Mucosa of rectum (tissue), 2 donors: ENCODE results near the gene LGR4.

Experiments used
- H3K27ac ChIP-seq, 2 donors: one replicate each; pipeline ENCODE4 v1.7.0; 2013; ENCODE audit warnings: inconsistent platforms in 2 of 2, low read depth in 2 of 2, low read length in 2 of 2
- H3K27me3 ChIP-seq, 2 donors: one replicate each; pipeline ENCODE4 v1.7.0; 2013; ENCODE audit warnings: low read length in 2 of 2; ENCODE audit not compliant: control insufficient read depth in 2 of 2, insufficient read depth in 2 of 2
- H3K36me3 ChIP-seq, 2 donors: one replicate each; pipeline ENCODE4 v1.7.0; 2013; ENCODE audit warnings: low read length in 2 of 2; ENCODE audit not compliant: control insufficient read depth in 2 of 2, insufficient read depth in 2 of 2
- H3K4me1 ChIP-seq, 2 donors: one replicate each; pipeline ENCODE4 v1.7.0; 2013; ENCODE audit warnings: low read length in 2 of 2, mild to moderate bottlenecking in 1 of 2; ENCODE audit not compliant: control insufficient read depth in 2 of 2, insufficient read depth in 2 of 2
- H3K4me3 ChIP-seq, 2 donors: one replicate each; pipeline ENCODE4 v1.7.0; 2013; ENCODE audit warnings: low read length in 2 of 2
- H3K9ac ChIP-seq, 2 donors: one replicate each; pipeline ENCODE4 v1.7.0; 2013; ENCODE audit warnings: low read length in 2 of 2, low read depth in 1 of 2, mild to moderate bottlenecking in 1 of 2
- H3K9me3 ChIP-seq, 2 donors: one replicate each; pipeline ENCODE4 v1.7.0; 2013; ENCODE audit warnings: low read length in 2 of 2; ENCODE audit not compliant: control insufficient read depth in 2 of 2
- donor health status: healthy.
- donor health status: Normal muscosa, but diverticular disease.

The LGR4 gene

DNA sequence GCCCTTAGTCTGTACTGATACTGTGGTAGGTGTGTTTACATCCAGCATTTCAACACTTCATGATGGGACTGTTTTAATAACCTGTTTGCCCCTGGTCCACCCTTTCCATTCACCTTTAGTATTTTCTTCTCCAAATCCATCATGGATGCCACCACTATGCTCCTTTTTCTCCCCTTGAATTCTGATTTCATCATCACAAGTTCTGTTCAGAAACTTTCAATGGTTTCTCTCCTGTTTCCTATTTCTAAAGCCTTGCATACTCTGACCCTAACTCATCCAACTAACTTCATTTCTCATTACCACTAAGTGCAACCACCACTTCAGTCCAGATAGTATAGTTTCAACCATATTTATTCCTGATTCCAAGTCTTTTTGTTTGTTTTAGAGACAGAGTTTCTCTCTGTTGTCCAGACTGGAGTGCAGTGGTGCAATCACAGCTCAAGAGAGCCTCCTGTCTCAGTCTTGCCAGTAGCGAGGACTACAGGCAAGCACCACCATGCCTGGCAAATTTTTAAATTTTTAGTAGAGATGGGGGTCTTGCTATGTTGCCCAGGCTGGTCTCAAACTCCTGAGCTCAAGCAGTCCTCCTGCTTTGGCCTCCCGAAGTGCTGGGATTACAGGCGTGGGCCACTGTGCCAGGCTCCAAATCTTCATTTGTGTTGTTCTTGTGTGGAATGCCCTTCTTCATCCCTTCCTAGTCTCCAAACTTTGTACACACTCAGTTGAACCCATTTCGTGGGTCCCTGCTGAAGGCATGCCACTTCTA is 35.1 kb upstream of the LGR4 start:
- Histone ChIP-seq H3K27ac (no peak overlapping the region), H3K27me3 (no peaks in the 10 kb centered on the region), H3K36me3 (no peaks in the 10 kb centered on the region), H3K4me1 (peaks cover 13 to 17% of the 10 kb centered on the region in 2 donors), H3K9me3 (no peaks in the 10 kb centered on the region), H3K9ac (no peak overlapping the region), H3K4me3 (peak overlapping the region; percentile 100)

DNA sequence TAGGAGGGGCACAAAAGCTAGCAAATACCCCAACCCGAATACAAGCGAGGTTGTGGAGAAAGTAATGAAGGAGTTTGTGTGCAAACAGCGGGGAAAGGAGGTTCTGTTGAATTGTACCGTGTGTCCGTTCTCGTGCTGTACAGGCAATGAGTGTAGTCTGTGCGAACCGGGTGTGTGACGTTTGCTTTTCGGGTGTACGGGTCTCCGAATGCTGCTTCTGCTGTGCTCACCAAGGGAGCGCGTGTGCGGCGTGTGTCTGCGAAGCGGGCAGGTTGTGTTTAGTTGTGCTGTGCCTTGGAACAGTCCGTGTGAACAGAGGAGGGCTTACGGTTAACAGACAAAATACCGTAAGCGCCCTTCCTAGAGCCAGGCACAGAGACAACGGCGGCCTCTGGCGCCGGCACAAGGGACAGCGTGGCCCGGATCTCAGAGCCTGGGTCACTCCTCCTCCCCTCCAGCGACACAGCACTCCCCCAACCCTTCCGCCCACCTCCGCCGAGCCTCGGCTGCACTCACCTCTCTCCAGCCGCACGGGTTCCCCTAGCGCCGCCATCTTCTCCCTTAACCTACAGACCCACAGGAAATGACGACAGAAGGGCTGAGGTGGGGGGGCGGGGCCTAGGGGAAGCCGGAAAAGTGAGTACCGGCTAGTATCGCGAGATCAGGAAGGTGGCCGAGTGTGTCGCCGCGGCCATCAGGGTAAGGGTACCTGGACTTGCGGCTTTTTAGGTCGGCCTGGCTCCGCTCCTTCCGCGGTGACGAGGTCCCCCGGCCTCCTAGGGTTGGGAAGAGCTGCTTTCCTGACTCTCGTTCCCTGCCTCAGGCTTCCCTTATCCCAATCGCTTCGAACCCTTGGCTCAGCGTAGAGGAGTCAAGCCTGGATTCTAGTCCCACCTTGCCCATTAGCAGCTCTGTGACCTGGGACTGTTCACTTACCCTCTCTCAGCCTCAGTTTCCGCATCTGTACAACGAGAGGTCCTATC is 33.9 kb upstream of the LGR4 start, which contains the start of gene LIN7C:
LIN7C (minus strand) TSS at position 570 of the 983 bp plus-strand sequence; CDS start at position 553, 17 bp downstream.
- no peaks in the 10 kb centered on the region for H3K27me3 ChIP-seq
- peak within 1 kb of the TSS; percentile 100 for H3K4me3 ChIP-seq
- no peaks in the 10 kb centered on the region for H3K9me3 ChIP-seq
- H3K9ac ChIP-seq: peak within 1 kb of the TSS; percentile 93 to 99
- H3K4me1 ChIP-seq: peaks cover 13 to 17% of the 10 kb centered on the region in 2 donors
- H3K36me3 ChIP-seq: peaks cover 2 to 3% of the 10 kb centered on the region in 2 donors
- peak within 1 kb of the TSS; percentile 85 to 88 for H3K27ac ChIP-seq

DNA sequence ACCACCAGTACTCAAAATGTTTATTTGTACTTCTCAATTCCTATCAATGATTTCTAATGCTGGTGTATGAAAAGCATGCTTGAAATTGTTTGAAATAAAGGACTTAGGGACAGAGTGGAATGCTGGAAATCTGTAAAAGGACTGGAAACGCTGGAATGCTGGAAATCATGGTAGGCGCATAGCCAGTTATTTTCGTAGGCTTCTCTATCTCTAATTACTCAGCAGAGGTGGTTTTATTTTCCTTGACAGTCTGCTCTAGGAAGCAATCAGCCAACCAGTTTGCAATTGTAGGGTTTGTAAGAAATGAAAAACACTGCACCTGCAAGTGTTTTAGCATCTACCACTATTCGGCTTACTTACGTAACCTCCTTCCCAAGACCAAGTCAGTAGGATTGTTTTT is 33.2 kb upstream of the LGR4 start:
- no peaks in the 10 kb centered on the region for H3K9me3 ChIP-seq
- H3K36me3 ChIP-seq: peaks cover 9% of the 10 kb centered on the region in 2 donors
- no peaks in the 10 kb centered on the region for H3K27me3 ChIP-seq
- H3K4me1 ChIP-seq: peaks cover 13 to 17% of the 10 kb centered on the region in 2 donors
- H3K27ac ChIP-seq: peak overlapping the region; percentile 85 to 88
- H3K4me3 ChIP-seq: peak overlapping the region; percentile 100
- H3K9ac ChIP-seq: peak overlapping the region; percentile 93 to 95

DNA sequence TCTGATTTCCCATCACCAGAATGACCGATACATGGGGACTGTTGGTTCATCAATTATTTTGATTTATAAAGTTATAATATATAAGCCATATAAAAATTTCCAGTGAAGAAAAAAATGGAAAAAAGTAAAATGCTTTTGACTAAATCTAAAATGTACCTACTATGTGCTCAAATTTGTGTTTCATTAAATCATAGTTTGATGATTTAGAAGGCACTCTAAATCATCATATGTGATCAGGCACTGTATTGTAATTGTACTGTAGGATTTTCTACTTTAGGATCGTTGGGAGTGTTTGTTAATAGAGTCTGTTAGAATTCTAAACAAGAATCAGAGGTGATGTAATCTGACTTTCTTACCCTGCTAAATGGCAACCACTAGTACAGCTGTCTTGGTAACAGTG is 31.6 kb upstream of the LGR4 start:
- no peak overlapping the region for H3K4me3 ChIP-seq
- no peak overlapping the region for H3K27ac ChIP-seq
- no peaks in the 10 kb centered on the region for H3K9me3 ChIP-seq
- H3K4me1 ChIP-seq: peaks cover 13 to 17% of the 10 kb centered on the region in 2 donors
- peaks cover 20 to 21% of the 10 kb centered on the region in 2 donors for H3K36me3 ChIP-seq
- no peaks in the 10 kb centered on the region for H3K27me3 ChIP-seq
- no peak overlapping the region for H3K9ac ChIP-seq

DNA sequence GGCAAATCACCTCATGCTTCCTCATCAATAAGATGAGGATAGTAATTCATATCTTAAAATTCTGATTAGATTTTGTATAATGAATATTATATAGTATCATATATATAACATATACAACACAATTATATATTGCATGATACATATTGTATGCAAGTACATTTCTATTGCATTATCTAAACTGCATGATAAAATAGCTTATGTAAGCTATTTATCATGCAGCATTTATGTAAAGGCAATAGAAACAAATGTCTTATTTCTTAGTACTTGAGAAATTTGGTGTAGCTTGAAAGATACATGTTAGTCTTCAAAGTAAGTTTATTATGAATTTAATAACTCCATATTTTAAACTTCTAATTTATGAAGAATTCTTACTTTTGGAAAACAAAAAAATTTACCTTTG is 28.5 kb upstream of the LGR4 start:
- H3K4me1 ChIP-seq: peaks cover 7 to 13% of the 10 kb centered on the region in 2 donors
- no peaks in the 10 kb centered on the region for H3K9me3 ChIP-seq
- no peak overlapping the region for H3K4me3 ChIP-seq
- no peaks in the 10 kb centered on the region for H3K27me3 ChIP-seq
- H3K27ac ChIP-seq: no peak overlapping the region
- H3K9ac ChIP-seq: no peak overlapping the region
- peaks cover 23 to 29% of the 10 kb centered on the region in 2 donors for H3K36me3 ChIP-seq

DNA sequence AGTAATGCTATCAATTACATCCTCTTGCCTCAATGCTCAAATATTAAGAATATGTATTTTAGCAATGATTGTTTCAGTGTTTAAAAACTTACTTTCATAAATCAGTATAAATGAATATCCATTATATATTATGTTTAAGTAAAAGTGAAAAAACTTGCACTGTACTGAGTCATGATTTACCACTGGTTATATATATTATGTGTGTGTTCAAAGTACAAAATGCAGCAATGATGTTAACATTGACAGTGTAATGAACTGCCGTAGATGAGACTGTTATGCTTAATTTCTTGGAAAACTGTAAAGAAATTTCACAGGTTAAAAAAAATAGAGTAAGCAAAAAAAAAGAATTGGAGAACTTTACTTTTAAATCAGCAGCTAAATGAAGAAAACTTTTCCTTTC is 25.3 kb upstream of the LGR4 start:
- Histone ChIP-seq H3K27me3 (no peaks in the 10 kb centered on the region), H3K9me3 (no peaks in the 10 kb centered on the region), H3K27ac (no peak overlapping the region), H3K4me3 (no peak overlapping the region), H3K4me1 (no peaks in the 10 kb centered on the region), H3K9ac (no peak overlapping the region), H3K36me3 (peaks cover 30 to 32% of the 10 kb centered on the region in 2 donors)

DNA sequence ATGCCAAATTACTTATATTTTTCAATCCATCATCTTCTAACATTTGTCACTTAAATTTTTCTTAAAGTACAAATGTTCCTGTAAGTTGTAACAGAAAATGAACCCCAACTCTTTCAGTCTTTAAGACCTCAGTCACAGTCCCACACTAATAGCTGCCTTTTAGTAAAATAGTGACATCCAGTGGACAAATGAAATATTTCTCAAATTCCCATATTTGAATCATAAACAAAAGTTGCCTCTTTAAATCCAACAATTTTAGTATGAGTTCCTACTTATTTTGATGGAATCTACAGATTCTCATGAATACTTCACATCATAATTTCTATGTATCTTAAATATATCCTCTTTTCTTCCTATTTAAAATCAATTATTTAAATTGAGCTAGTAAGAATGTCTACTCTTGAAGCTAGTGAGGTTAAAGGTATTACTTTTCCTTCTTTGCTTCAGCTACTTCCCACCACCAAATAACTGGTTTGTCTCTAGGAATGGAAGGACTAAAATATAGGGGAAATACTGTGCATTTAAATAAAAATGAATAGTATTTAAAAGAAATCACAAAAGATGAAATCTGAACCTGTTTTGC is 24.8 kb upstream of the LGR4 start:
- Histone ChIP-seq H3K36me3 (peaks cover 30 to 32% of the 10 kb centered on the region in 2 donors), H3K27ac (no peak overlapping the region), H3K4me3 (no peak overlapping the region), H3K4me1 (no peaks in the 10 kb centered on the region), H3K27me3 (no peaks in the 10 kb centered on the region), H3K9me3 (no peaks in the 10 kb centered on the region), H3K9ac (no peak overlapping the region)

DNA sequence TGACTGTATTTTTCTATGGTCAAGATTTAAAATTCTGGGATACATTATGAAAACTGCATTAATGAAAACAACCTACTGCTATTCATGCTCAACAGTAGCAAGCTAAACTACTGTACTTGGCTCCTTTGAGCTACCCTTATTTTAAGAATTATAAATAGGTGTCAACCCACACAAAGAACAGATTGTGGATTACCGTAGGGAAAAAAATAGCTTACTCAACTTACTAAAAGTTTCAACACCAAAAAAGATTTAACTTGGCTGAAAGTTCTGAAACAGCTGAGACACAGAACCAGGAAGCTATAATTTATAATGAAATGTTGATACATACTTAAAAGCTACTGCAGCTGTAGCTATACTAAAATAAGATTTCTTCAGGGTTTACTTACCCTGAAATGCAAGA is 23.9 kb upstream of the LGR4 start:
- Histone ChIP-seq H3K27me3 (no peaks in the 10 kb centered on the region), H3K9ac (no peak overlapping the region), H3K4me1 (no peaks in the 10 kb centered on the region), H3K27ac (no peak overlapping the region), H3K9me3 (no peaks in the 10 kb centered on the region), H3K36me3 (peaks cover 33 to 35% of the 10 kb centered on the region in 2 donors), H3K4me3 (no peak overlapping the region)

DNA sequence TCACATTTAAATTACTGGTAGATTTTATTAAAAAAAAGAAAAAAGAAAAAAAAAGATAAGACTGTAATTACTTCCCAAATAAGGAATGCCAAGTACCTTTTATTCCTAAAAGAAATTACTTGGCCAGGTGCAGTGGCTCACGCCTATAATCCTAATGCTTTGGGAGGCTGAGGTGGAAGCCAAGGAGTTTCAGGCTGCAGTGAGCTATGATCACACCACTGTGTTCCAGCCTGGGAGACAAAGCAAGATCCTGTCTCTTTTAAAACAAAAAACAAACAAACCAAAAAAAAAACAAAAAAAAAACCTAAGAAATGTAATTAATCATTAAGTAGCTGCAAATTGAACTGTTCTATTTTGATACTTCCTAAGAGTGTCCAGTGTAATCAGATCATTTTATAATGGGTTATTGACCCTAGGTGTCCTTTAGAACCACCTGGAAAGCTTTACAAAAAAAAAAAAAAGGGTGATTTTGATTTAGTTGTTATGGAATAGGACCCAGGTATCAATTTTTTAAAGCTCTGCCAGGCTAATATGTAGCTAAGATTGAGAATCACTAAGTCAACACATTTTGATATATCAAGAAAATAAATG is 23.2 kb upstream of the LGR4 start:
- Histone ChIP-seq H3K9me3 (no peaks in the 10 kb centered on the region), H3K27me3 (no peaks in the 10 kb centered on the region), H3K4me1 (no peaks in the 10 kb centered on the region), H3K27ac (no peak overlapping the region), H3K9ac (no peak overlapping the region), H3K4me3 (no peak overlapping the region), H3K36me3 (peaks cover 34 to 35% of the 10 kb centered on the region in 2 donors)
